Mucosa of stomach (tissue), 1 donor: ENCODE data around the gene ACP2.

Experiments used
- H3K27me3 ChIP-seq: one replicate; pipeline ENCODE4 v1.7.0; 2013; ENCODE audit warnings: mild to moderate bottlenecking, low read length; ENCODE audit not compliant: control insufficient read depth, insufficient read depth
- H3K36me3 ChIP-seq: one replicate; pipeline ENCODE4 v1.7.0; 2013; ENCODE audit warnings: low read length; ENCODE audit not compliant: control insufficient read depth, insufficient read depth
- H3K4me1 ChIP-seq: one replicate; pipeline ENCODE4 v1.7.0; 2013; ENCODE audit warnings: mild to moderate bottlenecking, low read length; ENCODE audit not compliant: control insufficient read depth, insufficient read depth
- H3K4me3 ChIP-seq: one replicate; pipeline ENCODE4 v1.7.0; 2013; ENCODE audit warnings: low read length
- H3K9ac ChIP-seq: one replicate; pipeline ENCODE4 v1.7.0; 2013; ENCODE audit warnings: mild to moderate bottlenecking, low read length, moderate library complexity
- H3K9me3 ChIP-seq: one replicate; pipeline ENCODE4 v1.7.0; 2013; ENCODE audit warnings: mild to moderate bottlenecking, low read length, moderate library complexity; ENCODE audit not compliant: control insufficient read depth
- donor health status: Pancreatic carcinoma.

Gene ACP2, protein sequence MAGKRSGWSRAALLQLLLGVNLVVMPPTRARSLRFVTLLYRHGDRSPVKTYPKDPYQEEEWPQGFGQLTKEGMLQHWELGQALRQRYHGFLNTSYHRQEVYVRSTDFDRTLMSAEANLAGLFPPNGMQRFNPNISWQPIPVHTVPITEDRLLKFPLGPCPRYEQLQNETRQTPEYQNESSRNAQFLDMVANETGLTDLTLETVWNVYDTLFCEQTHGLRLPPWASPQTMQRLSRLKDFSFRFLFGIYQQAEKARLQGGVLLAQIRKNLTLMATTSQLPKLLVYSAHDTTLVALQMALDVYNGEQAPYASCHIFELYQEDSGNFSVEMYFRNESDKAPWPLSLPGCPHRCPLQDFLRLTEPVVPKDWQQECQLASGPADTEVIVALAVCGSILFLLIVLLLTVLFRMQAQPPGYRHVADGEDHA

DNA sequence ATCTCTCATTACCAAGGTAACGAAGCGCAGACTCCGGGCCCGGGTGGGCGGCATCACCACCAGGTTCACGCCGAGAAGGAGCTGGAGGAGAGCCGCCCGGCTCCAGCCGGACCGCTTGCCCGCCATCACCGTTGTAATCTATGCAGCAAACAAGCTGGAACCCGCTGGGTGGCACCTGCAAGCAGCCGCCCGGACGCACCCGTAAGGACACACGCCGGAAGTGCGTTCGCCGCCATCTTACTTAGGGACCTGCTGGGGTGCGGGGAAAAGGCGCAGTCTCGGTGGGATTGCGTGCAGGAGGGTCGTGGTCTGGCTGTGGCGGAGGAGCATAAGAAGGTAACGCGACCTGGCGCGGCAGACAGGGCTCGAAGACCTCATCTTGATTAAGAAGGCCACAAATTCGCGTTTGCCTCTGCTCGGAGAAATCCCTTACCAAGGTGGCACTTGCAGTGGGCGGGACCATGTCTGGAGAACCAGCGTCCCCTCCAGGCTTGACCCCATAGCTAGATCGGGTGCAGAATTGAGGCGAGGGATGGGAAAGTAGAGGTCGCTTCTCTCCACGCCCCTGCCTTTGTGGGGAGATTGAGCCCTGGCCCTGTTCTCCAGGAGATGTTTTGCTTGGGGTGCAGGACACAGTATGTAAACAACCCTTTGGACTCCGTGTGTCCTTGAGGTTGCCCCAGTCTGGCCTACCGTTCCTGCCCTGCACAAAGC is at the start of gene ACP2:
ACP2 (minus strand) TSS at position 151 of the 714 bp plus-strand sequence; CDS start at position 126, 25 bp downstream.
- Histone ChIP-seq H3K4me1 (peaks cover 20% of the 10 kb centered on the region), H3K4me3 (peak within 1 kb of the TSS; percentile 91), H3K27me3 (no peaks in the 10 kb centered on the region), H3K36me3 (peaks cover 7% of the 10 kb centered on the region), H3K9ac (peak within 1 kb of the TSS; percentile 81), H3K9me3 (no peaks in the 10 kb centered on the region)

DNA sequence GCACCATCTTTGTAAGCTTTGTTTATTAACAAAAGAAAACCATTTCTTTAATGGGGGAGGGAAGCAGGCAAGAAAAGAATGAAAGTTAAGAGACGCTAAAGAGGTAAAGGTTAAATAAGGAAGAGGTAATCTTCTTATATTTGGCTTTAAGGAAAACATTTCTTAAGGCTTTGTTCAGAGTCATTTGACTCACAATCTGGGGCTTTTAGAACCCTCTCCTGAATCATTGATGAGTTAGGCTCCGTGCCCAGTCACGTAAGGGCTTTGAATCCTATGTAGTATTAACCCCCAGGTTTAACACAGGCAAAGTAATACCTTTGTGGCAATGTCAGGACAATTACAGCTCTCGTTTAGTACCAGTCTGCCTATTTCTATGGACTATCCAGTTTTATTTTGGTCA is 47.4 kb upstream of the ACP2 start:
- peaks cover 12% of the 10 kb centered on the region for H3K36me3 ChIP-seq

DNA sequence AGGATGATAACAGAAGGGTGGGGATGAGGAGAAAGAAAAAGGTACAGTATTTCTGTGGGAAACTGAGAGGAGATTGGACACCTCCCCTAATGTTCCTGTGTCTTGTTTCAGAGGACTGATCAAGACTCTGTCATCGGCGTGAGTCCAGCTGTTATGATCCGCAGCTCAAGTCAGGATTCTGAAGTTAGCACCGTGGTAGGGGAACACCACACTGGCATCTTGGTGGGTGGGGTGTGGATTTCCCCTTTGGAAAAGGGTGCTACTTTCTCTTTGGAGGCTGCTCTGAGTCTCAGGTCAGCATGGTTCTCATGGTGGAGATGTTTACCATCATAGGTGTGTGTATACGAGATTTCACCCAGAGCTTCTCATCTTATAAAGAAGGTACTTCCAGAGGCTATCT is 46.8 kb upstream of the ACP2 start:
- H3K27me3 ChIP-seq, result no peaks in the 10 kb centered on the region
- H3K9me3 ChIP-seq, result no peaks in the 10 kb centered on the region
- no peaks in the 10 kb centered on the region for H3K4me1 ChIP-seq
- H3K9ac ChIP-seq, result no peak overlapping the region
- H3K36me3 ChIP-seq, result peaks cover 19% of the 10 kb centered on the region
- no peak overlapping the region for H3K4me3 ChIP-seq

More for the DNA sequence above, 47.4 kb upstream of the ACP2 start:
- no peaks in the 10 kb centered on the region for H3K27me3 ChIP-seq
- no peak overlapping the region for H3K9ac ChIP-seq
- no peaks in the 10 kb centered on the region for H3K4me1 ChIP-seq
- H3K9me3 ChIP-seq, result no peaks in the 10 kb centered on the region
- H3K4me3 ChIP-seq, result no peak overlapping the region

DNA sequence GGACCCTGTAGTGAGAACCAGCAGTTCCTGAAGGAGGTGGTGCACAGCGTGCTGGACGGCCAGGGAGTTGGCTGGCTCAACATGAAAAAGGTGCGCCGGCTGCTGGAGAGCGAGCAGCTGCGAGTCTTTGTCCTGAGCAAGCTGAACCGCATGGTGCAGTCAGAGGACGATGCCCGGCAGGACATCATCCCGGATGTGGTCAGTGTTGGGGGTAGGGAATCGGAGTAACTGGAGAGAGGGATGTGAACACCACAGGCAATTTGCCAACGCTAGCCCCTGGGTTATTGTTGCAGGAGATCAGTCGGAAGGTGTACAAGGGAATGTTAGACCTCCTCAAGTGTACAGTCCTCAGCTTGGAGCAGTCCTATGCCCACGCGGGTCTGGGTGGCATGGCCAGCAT is 41.2 kb upstream of the ACP2 start:
- peaks cover 21% of the 10 kb centered on the region for H3K36me3 ChIP-seq
- no peak overlapping the region for H3K9ac ChIP-seq
- H3K4me1 ChIP-seq, result no peaks in the 10 kb centered on the region
- no peak overlapping the region for H3K4me3 ChIP-seq
- no peaks in the 10 kb centered on the region for H3K9me3 ChIP-seq
- no peaks in the 10 kb centered on the region for H3K27me3 ChIP-seq

DNA sequence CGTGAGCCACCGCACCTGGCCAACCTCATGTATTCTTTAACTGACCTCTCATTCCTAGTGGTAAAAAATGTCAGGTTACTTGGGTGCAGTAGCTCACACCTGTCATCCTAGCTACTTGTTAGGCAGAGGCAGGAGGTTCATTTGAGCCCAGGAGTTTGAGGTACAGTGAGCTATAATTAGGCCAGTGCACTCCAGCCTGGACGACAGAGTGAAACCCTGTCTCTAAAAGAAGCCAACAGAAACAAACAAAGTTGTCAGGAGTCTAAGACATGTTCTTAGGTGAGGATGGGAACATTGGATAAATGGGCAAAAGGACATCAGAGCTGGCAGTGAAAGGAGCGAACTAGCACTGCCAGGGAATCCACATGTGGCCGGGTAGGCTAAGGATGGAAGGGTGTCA is 39.5 kb upstream of the ACP2 start:
- H3K4me3 ChIP-seq, result no peak overlapping the region
- no peak overlapping the region for H3K9ac ChIP-seq
- no peaks in the 10 kb centered on the region for H3K4me1 ChIP-seq
- no peaks in the 10 kb centered on the region for H3K27me3 ChIP-seq
- H3K9me3 ChIP-seq, result no peaks in the 10 kb centered on the region
- peaks cover 29% of the 10 kb centered on the region for H3K36me3 ChIP-seq

DNA sequence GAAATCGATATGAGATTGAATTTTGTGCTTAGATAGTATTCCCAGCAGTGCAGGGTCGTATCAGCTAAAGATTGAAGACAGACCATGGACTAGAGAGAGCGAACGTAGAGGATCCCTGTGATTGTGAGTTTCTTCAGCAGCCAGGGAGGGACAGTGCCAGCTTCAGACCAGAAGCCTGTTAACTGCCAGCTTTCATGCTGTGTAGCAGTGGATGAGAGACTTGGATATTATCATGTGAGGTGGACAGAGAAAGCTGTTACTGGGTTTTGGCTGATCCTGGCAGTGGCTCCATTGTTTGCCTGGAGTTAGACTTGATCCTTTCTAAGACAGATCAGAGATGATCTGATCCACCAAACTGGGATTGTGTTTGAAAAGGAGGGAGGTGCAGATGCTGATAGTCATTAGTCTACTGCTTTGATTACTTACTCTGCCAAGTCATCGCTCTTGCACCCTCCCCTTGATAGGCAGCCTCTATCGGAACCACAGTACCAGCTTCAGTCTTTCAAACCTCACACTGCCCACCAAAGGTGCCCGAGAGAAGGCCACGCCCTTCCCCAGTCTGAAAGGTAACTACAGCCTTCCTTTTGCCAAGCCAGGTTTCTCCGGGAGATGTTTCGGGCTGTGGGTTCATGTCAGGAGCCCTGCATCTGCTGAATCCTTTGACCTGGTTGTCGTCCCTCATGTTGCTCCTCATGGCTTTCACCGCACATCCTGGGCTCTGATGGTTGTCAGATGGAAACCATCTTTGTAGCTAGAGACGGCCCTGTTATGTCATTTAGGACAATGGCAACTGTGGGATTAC is 37.6 kb upstream of the ACP2 start:
- no peaks in the 10 kb centered on the region for H3K9me3 ChIP-seq
- H3K27me3 ChIP-seq, result no peaks in the 10 kb centered on the region
- H3K4me1 ChIP-seq, result no peaks in the 10 kb centered on the region
- no peak overlapping the region for H3K4me3 ChIP-seq
- peaks cover 25% of the 10 kb centered on the region for H3K36me3 ChIP-seq
- no peak overlapping the region for H3K9ac ChIP-seq

DNA sequence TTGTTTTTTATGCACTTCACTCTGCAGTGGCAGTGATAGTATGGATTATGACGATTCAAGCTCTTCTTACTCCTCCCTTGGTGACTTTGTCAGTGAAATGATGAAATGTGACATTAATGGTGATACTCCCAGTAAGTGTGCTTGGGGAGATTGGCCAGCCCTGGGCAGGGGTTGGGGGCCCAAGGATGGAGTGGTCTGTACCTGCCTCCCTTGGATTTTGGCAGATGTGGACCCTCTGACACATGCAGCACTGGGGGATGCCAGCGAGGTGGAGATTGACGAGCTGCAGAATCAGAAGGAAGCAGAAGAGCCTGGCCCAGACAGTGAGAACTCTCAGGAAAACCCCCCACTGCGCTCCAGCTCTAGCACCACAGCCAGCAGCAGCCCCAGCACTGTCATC is 35.5 kb upstream of the ACP2 start:
- H3K9me3 ChIP-seq, result no peaks in the 10 kb centered on the region
- peaks cover 17% of the 10 kb centered on the region for H3K36me3 ChIP-seq
- no peak overlapping the region for H3K4me3 ChIP-seq
- no peaks in the 10 kb centered on the region for H3K27me3 ChIP-seq
- H3K9ac ChIP-seq, result no peak overlapping the region
- no peaks in the 10 kb centered on the region for H3K4me1 ChIP-seq

DNA sequence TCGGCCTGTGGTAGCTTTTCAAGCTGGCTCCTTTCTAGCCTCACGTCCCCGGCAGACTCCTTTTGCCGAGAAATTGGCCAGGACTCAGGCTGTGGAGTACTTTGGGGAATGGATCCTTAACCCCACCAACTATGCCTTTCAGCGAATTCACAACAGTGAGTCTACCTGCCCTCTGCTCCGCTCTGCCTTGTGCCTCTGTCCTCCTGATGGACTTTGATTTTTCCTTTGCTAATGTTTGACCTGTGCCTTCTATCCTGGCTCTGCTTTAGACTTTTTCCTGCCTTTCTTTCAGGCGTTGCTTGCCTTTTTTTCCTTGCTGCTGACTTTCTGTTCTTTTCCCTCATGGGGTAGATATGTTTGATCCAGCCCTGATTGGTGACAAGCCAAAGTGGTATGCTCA is 33.8 kb upstream of the ACP2 start:
- Histone ChIP-seq H3K36me3 (peaks cover 17% of the 10 kb centered on the region), H3K4me1 (no peaks in the 10 kb centered on the region), H3K4me3 (no peak overlapping the region), H3K9me3 (no peaks in the 10 kb centered on the region), H3K9ac (no peak overlapping the region), H3K27me3 (no peaks in the 10 kb centered on the region)

DNA sequence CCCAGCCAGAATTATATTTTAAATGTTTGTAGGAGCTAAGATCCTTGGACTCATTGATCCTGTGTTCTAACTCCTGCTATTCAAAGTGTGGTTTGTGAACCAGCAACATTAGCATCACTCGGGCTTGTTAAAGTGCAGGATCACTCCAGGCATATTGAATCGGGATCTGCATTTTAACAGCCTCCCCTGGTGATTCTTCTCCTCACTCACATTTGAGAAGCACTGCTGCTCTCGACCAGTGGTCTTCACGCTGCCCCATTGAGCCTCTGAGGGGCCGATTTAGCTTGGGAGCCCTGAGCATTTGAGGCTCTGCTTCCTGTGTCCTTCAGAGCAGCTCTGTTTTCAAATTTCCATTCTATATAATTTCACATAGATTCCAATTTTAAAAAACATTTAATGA is 32.2 kb upstream of the ACP2 start:
- H3K36me3 ChIP-seq, result peaks cover 17% of the 10 kb centered on the region
- H3K27me3 ChIP-seq, result no peaks in the 10 kb centered on the region
- no peak overlapping the region for H3K9ac ChIP-seq
- H3K4me3 ChIP-seq, result no peak overlapping the region
- no peaks in the 10 kb centered on the region for H3K9me3 ChIP-seq
- H3K4me1 ChIP-seq, result no peaks in the 10 kb centered on the region

DNA sequence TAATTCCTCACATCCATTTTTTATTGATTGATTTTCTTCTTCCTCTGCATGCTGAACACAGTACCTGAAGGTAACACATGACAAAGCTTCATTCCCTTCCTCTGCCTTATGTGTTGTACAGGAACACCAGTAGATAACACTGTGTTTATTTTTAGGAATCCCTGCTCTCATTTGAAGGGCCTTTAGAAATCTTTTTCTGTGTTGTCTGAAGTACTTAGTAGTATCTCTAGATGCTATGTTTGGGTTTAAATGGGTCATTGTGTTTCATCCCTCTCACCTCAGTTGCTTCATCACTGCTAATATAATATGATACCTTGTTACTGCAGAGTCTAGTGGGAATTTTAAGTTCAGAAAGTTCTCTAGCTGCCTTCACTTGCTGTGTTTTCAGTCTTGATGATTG is 31.5 kb upstream of the ACP2 start:
- Histone ChIP-seq H3K4me3 (no peak overlapping the region), H3K9me3 (no peaks in the 10 kb centered on the region), H3K4me1 (no peaks in the 10 kb centered on the region), H3K27me3 (no peaks in the 10 kb centered on the region), H3K9ac (no peak overlapping the region), H3K36me3 (peaks cover 11% of the 10 kb centered on the region)

DNA sequence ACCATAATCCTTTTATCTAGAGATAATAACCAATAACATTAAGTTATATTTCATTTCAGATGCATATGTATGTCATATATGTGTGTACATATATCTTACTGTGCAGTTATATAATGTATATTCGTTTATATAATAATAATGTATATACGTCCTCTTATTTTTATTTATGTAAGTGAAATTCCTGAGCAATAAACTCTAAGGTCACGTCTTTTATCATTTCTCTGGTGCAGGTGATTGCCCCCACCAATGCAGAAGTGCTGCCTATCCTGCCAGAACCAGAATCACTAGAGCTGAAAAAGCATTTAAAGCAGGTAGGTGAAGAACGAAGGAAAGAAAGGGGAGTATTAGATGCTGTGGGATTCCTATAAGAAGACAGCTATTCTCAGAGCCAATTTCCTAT is 30.2 kb upstream of the ACP2 start:
- H3K9ac ChIP-seq, result no peak overlapping the region
- no peaks in the 10 kb centered on the region for H3K27me3 ChIP-seq
- no peaks in the 10 kb centered on the region for H3K4me1 ChIP-seq
- no peak overlapping the region for H3K4me3 ChIP-seq
- no peaks in the 10 kb centered on the region for H3K9me3 ChIP-seq
- H3K36me3 ChIP-seq, result no peaks in the 10 kb centered on the region

DNA sequence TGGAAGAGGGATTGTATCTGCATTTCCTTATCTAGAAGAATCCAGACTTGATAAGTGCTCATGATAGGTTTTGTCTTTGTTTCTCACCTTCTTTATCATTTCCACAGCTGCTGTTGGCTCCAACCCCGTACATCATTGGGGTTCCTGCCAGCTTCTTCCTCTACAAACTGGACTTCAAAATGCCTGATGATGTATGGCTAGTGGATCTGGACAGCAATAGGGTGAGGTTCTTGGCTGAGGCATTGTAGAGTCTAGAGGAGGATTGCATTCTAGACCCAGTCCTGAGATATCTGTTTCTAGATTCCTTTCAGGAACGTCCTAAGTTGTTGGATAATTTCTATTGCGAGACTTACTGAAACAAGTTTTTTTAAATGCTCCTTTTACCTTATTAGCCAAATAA is 29.4 kb upstream of the ACP2 start:
- H3K9ac ChIP-seq, result no peak overlapping the region
- H3K9me3 ChIP-seq, result no peaks in the 10 kb centered on the region
- H3K36me3 ChIP-seq, result no peaks in the 10 kb centered on the region
- H3K4me1 ChIP-seq, result no peaks in the 10 kb centered on the region
- H3K27me3 ChIP-seq, result no peaks in the 10 kb centered on the region
- no peak overlapping the region for H3K4me3 ChIP-seq
